Fibroblast of the aortic adventitia (primary cell): ENCODE measurements around the gene SLIT3. TPM values are rescaled to one million over a fixed set of nuclear protein-coding genes. Genes with fewer than 3 reads are reported as not detected.

Source experiments
- DNase-seq: peaks from one replicate; pipeline ENCODE4 v3.0.0-alpha.2; 2010; ENCODE audit warnings: low read depth
- H3K4me3 ChIP-seq: 2 replicates; pipeline ENCODE4 v1.5.1; 2011; ENCODE audit warnings: low read depth, mild to moderate bottlenecking, control low read depth, low read length, moderate library complexity
- CTCF ChIP-seq: IDR thresholded peaks from 2 replicates; pipeline ENCODE4 v1.5.1; 2011; ENCODE audit warnings: mild to moderate bottlenecking, low read length, control low read depth, inconsistent platforms; ENCODE audit not compliant: insufficient read depth
- total RNA-seq: library from RNA; depleted of rRNA; stranded (reverse); fragments of >200 nt; gene quantifications from 2 replicates; pipeline ENCODE4 v1.2.3, GENCODE V29; 2012; ENCODE audit warnings: low replicate concordance

The SLIT3 gene
- total RNA-seq, 1 donor, result 65.3 TPM

- DNase-seq, result peak; percentile 32
- H3K4me3 ChIP-seq, result no peak overlapping the region
- TF ChIP-seq CTCF, result no peak
These were observed 6.7 kb upstream of the SLIT3 start for GRCh38 chr5:169307646-169308045.

DNA sequence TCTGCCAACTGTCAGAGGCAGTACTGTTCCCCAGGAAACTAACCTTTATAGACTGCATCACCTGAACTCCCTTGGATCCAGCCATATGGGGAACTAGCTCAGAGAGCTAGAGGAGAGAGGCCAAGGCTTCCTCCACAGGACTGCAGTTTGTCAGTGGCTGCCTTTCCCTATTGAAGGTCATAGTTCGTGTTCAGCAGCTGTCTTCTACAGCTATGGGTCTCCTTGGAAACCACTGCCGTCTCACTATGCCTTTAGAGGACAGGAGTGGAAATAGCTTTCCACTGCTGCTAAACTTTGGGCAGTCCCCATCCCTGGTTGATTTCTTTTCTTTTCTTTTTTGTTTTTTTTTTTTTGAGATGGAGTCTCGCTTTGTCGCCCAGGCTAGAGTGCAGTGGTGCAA, 4.4 kb upstream of the SLIT3 start:
- DNase-seq, result no peak
- H3K4me3 ChIP-seq, result no peak overlapping the region
- no peak for TF ChIP-seq CTCF

- no peak overlapping the region for H3K4me3 ChIP-seq
- TF ChIP-seq CTCF, result no peak
- DNase-seq, result no peak
These were observed 3.2 kb upstream of the SLIT3 start for GRCh38 chr5:169304175-169304574.

DNA sequence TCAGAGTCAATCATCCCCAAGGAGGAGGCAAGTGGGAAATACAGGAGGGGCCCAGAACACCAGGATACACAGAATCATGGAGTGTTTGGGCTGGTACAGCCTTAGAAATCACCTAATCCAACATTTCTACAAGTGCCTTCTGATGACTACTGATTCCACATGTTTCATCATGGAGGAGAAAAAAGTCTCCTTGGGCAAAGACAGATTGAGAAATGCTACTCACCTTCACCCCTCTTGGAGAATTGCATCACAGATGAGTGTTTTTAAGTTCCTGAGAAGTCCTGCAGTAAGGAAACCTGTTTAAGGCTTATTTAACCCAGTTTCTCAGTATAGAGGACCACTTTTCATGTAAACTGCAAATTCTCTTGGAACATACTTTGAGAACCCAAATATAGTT, 2.2 kb upstream of the SLIT3 start:
- peak; percentile 23 for DNase-seq
- TF ChIP-seq CTCF, result no peak
- no peak overlapping the region for H3K4me3 ChIP-seq

- TF ChIP-seq CTCF, result peak; percentile 88
- DNase-seq, result peak; percentile 91
- H3K4me3 ChIP-seq, result no peak overlapping the region
These were observed 1.7 kb upstream of the SLIT3 start for GRCh38 chr5:169302491-169303118.

DNA sequence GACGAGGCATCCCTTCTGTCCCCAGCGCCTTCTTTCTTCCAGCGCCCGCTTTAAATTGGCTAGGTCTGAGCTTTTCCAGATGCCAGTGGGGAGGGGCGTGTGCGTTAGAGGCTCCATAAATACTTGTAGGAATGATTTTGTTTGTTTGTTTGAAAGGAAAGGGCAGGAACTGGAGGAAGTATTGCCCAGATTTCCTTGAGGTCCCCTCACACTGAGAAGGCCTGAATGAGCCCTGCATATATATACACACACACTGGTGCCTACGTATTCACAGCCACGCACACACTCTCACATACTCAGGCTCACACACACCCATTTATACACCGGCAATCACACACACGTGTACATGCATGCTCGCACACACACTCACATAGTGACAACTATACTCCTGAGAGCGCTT, 1.0 kb upstream of the SLIT3 start:
- no peak for DNase-seq
- H3K4me3 ChIP-seq, result no peak overlapping the region
- no peak for TF ChIP-seq CTCF

GRCh38 chr5:169301386-169301934, 521 bp upstream of the SLIT3 start:
- peak; percentile 28 for DNase-seq
- TF ChIP-seq CTCF, result no peak

More at GRCh38 chr5:169301386-169301934, 521 bp upstream of the SLIT3 start:
- peak overlapping the region; percentile 86 for H3K4me3 ChIP-seq
